Stomach smooth muscle (tissue), 2 donors: ENCODE results near the gene HACD2.

ENCODE experiments used
- H3K27ac ChIP-seq: one replicate; pipeline ENCODE4 v1.7.0; 2013; ENCODE audit warnings: mild to moderate bottlenecking, low read length, inconsistent platforms
- H3K27me3 ChIP-seq, 2 donors: one replicate each; pipeline ENCODE4 v1.7.0; 2013; ENCODE audit warnings: low read length in 2 of 2; ENCODE audit not compliant: insufficient read depth in 2 of 2, control insufficient read depth in 1 of 2
- H3K36me3 ChIP-seq, 2 donors: one replicate each; pipeline ENCODE4 v1.7.0; 2013; ENCODE audit warnings: low read length in 2 of 2; ENCODE audit not compliant: control insufficient read depth in 2 of 2, insufficient read depth in 2 of 2
- H3K4me1 ChIP-seq: one replicate; pipeline ENCODE4 v1.7.0; 2013; ENCODE audit warnings: low read length; ENCODE audit not compliant: control insufficient read depth, insufficient read depth
- H3K4me3 ChIP-seq, 2 donors: one replicate each; pipeline ENCODE4 v1.7.0; 2013; ENCODE audit warnings: low read length in 2 of 2
- H3K9ac ChIP-seq, 2 donors: one replicate each; pipeline ENCODE4 v1.7.0; 2013; ENCODE audit warnings: low read length in 2 of 2, mild to moderate bottlenecking in 1 of 2
- H3K9me3 ChIP-seq, 2 donors: one replicate each; pipeline ENCODE4 v1.7.0; 2013; ENCODE audit warnings: low read length in 2 of 2; ENCODE audit not compliant: control insufficient read depth in 2 of 2
- donor health status: healthy.
- donor health status: Pancreatic carcinoma.

The HACD2 gene

DNA sequence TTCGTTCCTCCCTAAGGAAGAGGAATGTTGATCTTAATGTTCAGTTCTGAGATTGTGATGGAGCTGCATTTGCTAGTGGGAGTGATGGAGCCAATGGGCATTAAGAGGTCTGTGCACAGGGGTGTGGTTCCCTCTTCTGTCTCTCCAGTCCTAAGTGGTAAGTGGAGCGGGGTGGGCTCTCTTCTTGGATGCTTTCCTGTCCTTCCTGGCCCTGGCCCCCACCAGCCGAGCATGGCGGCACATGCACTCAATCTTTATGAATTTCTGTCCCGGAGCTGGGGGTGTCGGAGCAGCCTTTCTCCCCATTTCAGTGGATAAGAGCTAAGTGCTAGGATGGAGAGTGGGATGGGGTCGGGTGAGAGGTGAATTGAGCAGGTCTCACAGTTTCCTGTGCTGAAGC, 98.4 kb downstream of the HACD2 start:
- H3K27ac ChIP-seq = no peak overlapping the region
- H3K27me3 ChIP-seq = no peaks in the 10 kb centered on the region
- no peak overlapping the region for H3K9ac ChIP-seq
- H3K4me3 ChIP-seq = no peak overlapping the region
- peaks cover 3% of the 10 kb centered on the region in 2 donors for H3K36me3 ChIP-seq
- no peaks in the 10 kb centered on the region for H3K9me3 ChIP-seq
- peaks cover 12% of the 10 kb centered on the region for H3K4me1 ChIP-seq

DNA sequence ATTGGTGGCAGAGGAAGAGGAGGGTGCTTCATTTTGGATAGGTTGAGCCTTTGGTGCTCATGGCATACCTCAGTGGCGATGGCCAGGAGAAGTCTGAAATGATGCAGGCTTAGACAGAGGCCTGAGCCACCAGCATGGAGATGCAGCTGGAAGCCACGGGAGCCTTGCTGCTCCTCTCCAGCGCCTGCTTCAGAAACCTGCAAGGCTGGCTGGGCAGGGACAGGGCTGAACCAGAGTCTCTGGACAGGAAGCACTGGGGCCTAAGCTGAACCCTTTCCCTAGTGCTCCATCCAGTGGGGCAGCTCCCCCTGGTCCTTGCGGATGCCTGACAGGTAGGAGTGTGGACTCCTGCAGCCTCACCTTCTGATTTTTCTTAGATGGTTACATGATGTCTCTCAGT, 99.3 kb downstream of the HACD2 start:
- no peaks in the 10 kb centered on the region for H3K27me3 ChIP-seq
- no peak overlapping the region for H3K9ac ChIP-seq
- H3K4me3 ChIP-seq = no peak overlapping the region
- H3K9me3 ChIP-seq = no peaks in the 10 kb centered on the region
- H3K36me3 ChIP-seq = peaks cover 1 to 2% of the 10 kb centered on the region in 2 donors
- H3K27ac ChIP-seq = no peak overlapping the region
- H3K4me1 ChIP-seq = peaks cover 12% of the 10 kb centered on the region

- no peak overlapping the region for H3K4me3 ChIP-seq
- no peak overlapping the region for H3K27ac ChIP-seq
- H3K9me3 ChIP-seq = no peaks in the 10 kb centered on the region
- no peak overlapping the region for H3K9ac ChIP-seq
- no peaks in the 10 kb centered on the region for H3K27me3 ChIP-seq
- H3K36me3 ChIP-seq = no peaks in the 10 kb centered on the region
- H3K4me1 ChIP-seq = no peaks in the 10 kb centered on the region
Observed at GRCh38 chr3:123483146-123483545, 101.7 kb downstream of the HACD2 start.

GRCh38 chr3:123481722-123482457, 103.0 kb downstream of the HACD2 start:
- Histone ChIP-seq H3K27ac (no peak overlapping the region), H3K36me3 (no peaks in the 10 kb centered on the region), H3K9me3 (no peaks in the 10 kb centered on the region), H3K4me1 (no peaks in the 10 kb centered on the region), H3K27me3 (no peaks in the 10 kb centered on the region), H3K4me3 (no peak overlapping the region), H3K9ac (no peak overlapping the region)

DNA sequence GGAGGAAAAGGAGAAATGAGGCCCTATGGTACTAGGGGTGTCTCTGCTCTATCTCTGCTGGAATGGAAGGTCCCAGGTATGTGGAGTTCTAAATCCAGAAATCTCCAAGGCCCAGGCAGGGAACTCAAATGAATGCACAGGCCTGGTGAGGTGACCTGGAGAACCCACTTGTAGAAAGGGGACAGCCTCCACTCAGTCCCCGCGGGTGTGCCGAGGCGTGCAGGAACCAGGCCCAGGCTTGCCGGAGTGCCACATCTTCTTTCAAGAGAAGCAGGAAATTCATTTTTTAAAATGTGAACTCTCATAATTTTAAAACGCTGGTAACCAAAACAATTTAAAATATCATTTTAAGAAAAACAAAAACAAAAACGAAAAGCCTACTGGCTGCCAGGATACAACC, 103.8 kb downstream of the HACD2 start:
- Histone ChIP-seq H3K4me1 (no peaks in the 10 kb centered on the region), H3K9ac (no peak overlapping the region), H3K27me3 (no peaks in the 10 kb centered on the region), H3K9me3 (no peaks in the 10 kb centered on the region), H3K27ac (no peak overlapping the region), H3K4me3 (no peak overlapping the region), H3K36me3 (no peaks in the 10 kb centered on the region)

DNA sequence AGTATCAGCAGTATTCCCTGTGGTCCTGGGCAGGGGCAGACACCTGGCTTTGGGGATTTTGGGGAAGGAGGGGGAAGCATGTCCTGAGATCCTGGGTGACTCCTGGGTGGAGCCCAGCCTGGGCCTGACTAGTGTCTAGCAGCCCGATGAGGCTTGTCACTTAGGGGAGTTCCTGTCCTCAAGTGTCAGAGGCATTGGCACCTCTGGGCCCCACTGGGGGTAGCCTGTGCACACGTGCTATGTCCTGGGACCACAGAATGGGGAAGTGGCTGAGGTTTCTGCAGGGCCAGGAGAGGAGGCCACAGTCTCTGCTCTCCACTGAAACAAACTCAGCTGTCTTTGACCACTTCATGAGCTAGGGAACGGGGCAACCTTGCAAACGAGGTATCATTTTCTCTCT, 104.4 kb downstream of the HACD2 start:
- no peaks in the 10 kb centered on the region for H3K27me3 ChIP-seq
- H3K9ac ChIP-seq = no peak overlapping the region
- no peak overlapping the region for H3K4me3 ChIP-seq
- no peaks in the 10 kb centered on the region for H3K36me3 ChIP-seq
- H3K4me1 ChIP-seq = no peaks in the 10 kb centered on the region
- no peaks in the 10 kb centered on the region for H3K9me3 ChIP-seq
- H3K27ac ChIP-seq = no peak overlapping the region

- H3K9ac ChIP-seq = no peak overlapping the region
- H3K4me3 ChIP-seq = no peak overlapping the region
- H3K27ac ChIP-seq = no peak overlapping the region
- no peaks in the 10 kb centered on the region for H3K27me3 ChIP-seq
- no peaks in the 10 kb centered on the region for H3K9me3 ChIP-seq
- H3K4me1 ChIP-seq = no peaks in the 10 kb centered on the region
- no peaks in the 10 kb centered on the region for H3K36me3 ChIP-seq
Observed at GRCh38 chr3:123479891-123480290, 105.0 kb downstream of the HACD2 start.

- Histone ChIP-seq H3K4me1 (no peaks in the 10 kb centered on the region), H3K36me3 (no peaks in the 10 kb centered on the region), H3K9ac (no peak overlapping the region), H3K4me3 (no peak overlapping the region), H3K27ac (no peak overlapping the region), H3K9me3 (no peaks in the 10 kb centered on the region), H3K27me3 (no peaks in the 10 kb centered on the region)
Observed at GRCh38 chr3:123478314-123478713, 106.5 kb downstream of the HACD2 start.

DNA sequence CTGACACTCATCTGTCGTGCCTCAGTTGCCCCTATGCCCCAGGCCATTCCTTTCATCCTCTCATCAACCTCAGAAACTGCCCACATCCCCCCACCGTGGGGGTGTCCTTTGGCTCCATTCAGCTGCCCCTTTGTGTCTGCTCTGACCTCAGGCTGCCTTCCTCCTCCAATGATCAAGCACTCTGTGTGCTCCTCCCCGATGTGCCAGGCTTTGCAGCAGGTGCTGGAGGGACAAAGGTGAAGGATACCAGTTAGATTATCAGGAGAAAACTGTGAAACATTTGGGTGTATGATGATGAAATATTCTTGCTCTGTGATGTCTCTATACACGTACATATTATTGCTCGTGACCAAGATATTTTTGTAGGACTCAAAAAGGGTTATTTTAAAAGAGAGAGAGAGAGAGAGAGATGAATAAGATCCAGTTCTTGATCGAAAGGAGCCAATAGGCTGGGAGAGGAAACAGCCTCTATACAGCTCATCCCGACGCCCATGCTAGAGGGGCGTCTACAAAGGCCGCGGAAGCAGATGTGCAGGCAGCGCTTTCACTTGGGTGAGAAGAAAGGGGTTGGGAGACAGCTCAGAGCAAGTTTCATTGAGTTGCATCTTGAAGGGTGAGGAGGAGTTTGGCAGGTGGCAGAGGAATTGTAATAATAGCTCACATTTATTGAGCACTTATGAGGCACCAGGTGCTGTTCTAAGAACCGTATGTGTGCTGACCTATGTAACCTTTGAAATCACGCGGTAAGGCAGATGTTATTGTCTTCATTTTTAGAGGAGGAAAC, 107.7 kb downstream of the HACD2 start:
- H3K36me3 ChIP-seq = no peaks in the 10 kb centered on the region
- H3K4me3 ChIP-seq = no peak overlapping the region
- no peaks in the 10 kb centered on the region for H3K9me3 ChIP-seq
- H3K9ac ChIP-seq = no peak overlapping the region
- no peak overlapping the region for H3K27ac ChIP-seq
- H3K4me1 ChIP-seq = no peaks in the 10 kb centered on the region
- no peaks in the 10 kb centered on the region for H3K27me3 ChIP-seq

DNA sequence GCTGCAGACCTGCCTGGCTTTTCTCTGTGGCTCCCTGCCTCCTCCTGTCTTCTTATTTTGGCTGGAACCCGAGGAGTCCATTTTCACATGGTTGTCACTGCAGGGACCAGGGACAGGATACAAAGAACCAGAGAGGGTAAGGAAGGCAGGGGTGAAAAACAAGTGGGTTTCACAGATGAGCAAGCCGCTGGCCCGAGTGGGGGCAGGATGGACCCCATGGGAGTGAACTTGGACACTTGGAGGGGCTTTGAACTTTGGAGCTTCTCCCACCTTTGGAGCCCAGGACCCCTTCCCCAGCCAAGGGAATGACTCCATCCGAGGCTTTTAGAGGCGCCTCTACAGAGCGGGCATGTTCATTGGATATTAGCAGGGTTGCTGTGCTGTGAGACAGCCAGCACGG, 109.1 kb downstream of the HACD2 start:
- Histone ChIP-seq H3K4me3 (no peak overlapping the region), H3K4me1 (no peaks in the 10 kb centered on the region), H3K27me3 (no peaks in the 10 kb centered on the region), H3K9ac (no peak overlapping the region), H3K36me3 (no peaks in the 10 kb centered on the region), H3K9me3 (no peaks in the 10 kb centered on the region), H3K27ac (no peak overlapping the region)

DNA sequence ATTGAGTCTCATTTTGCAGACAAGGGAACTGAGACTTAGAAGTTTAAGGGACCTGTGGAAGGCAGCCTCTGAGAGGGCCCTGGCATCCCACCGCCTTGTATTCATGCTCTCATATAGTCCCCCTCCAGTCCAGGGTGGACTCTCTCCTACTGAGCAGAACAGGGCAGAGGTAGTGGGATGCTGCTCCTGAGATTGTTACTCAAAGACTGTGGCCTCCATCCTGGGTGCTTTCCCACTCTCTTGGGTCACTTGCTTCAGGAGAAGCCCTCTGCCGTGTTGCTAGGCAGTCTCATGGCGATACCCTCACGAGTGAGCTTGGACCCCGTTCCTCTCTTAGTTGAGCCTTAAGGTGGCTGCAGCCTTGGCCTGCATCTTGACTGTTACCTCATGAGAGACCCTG, 113.7 kb downstream of the HACD2 start:
- Histone ChIP-seq H3K4me3 (no peak overlapping the region), H3K9ac (no peak overlapping the region), H3K4me1 (no peaks in the 10 kb centered on the region), H3K36me3 (no peaks in the 10 kb centered on the region), H3K27me3 (no peaks in the 10 kb centered on the region), H3K9me3 (no peaks in the 10 kb centered on the region), H3K27ac (no peak overlapping the region)
